Neuronal stem cell (in vitro differentiated cells): ENCODE data around the gene RIPOR3.

Source experiments
- DNase-seq: peaks from one replicate; pipeline ENCODE4 v3.0.0-alpha.2; 2013; ENCODE audit warnings: low spot score
- H2AFZ ChIP-seq: one replicate; pipeline ENCODE4 v1.6.1; 2013; ENCODE audit warnings: mild to moderate bottlenecking, low read length, inconsistent platforms
- H2AK5ac ChIP-seq: 2 replicates; pipeline ENCODE4 v1.6.1; 2013; ENCODE audit warnings: low read depth, mild to moderate bottlenecking, inconsistent platforms, low read length, moderate library complexity, mixed read lengths
- H2BK120ac ChIP-seq: 2 replicates; pipeline ENCODE4 v1.6.1; 2013; ENCODE audit warnings: low read depth, mild to moderate bottlenecking, inconsistent platforms, low read length, moderate library complexity, mixed read lengths
- H2BK12ac ChIP-seq: one replicate; pipeline ENCODE4 v1.6.1; 2013; ENCODE audit warnings: low read length, inconsistent platforms
- H2BK15ac ChIP-seq: 2 replicates; pipeline ENCODE4 v1.6.1; 2013; ENCODE audit warnings: mild to moderate bottlenecking, low read length, inconsistent platforms, mixed read lengths
- H2BK5ac ChIP-seq: one replicate; pipeline ENCODE4 v1.6.1; 2013; ENCODE audit warnings: inconsistent platforms, mild to moderate bottlenecking, low read length, moderate library complexity
- H3K14ac ChIP-seq: one replicate; pipeline ENCODE4 v1.6.1; 2013; ENCODE audit warnings: low read length, inconsistent platforms
- H3K18ac ChIP-seq: 2 replicates; pipeline ENCODE4 v1.6.1; 2013; ENCODE audit warnings: low read length, inconsistent platforms
- H3K23ac ChIP-seq: 2 replicates; pipeline ENCODE4 v1.6.1; 2013; ENCODE audit warnings: low read depth, mild to moderate bottlenecking, mixed read lengths, low read length, inconsistent platforms; ENCODE audit not compliant: poor library complexity
- H3K27ac ChIP-seq: replicated peaks from 3 replicates; pipeline ENCODE4 v1.5.1; 2013; ENCODE audit warnings: low read length, inconsistent platforms
- H3K27me3 ChIP-seq, 3 experiments: 2 replicates each; pipeline ENCODE4 v1.6.1; 2013; ENCODE audit warnings: low read length in 3 of 3, mild to moderate bottlenecking in 2 of 3, inconsistent platforms in 1 of 3, low read depth in 1 of 3, mixed read lengths in 1 of 3, moderate library complexity in 1 of 3; ENCODE audit not compliant: control insufficient read depth in 3 of 3, insufficient read depth in 3 of 3
- H3K36me3 ChIP-seq, 2 donors: replicated peaks in 1 of 2; 2 replicates each; pipeline ENCODE4 v1.6.1; 2013; ENCODE audit warnings: low read length in 2 of 2; ENCODE audit not compliant: control insufficient read depth in 2 of 2, insufficient read depth in 2 of 2
- H3K4ac ChIP-seq: 2 replicates; pipeline ENCODE4 v1.6.1; 2013; ENCODE audit warnings: inconsistent platforms, mild to moderate bottlenecking, low read length, moderate library complexity
- H3K4me1 ChIP-seq, 2 donors: 1 replicate in 1 of 2; 2 replicates in 1 of 2; pipeline ENCODE4 v1.6.1; 2013; ENCODE audit warnings: low read length in 2 of 2, low read depth in 1 of 2; ENCODE audit not compliant: control insufficient read depth in 2 of 2, insufficient read depth in 1 of 2
- H3K4me2 ChIP-seq: one replicate; pipeline ENCODE4 v1.6.1; 2013; ENCODE audit warnings: mild to moderate bottlenecking, low read length, inconsistent platforms; ENCODE audit not compliant: insufficient read depth, poor library complexity, severe bottlenecking
- H3K4me3 ChIP-seq, 2 donors: 2 replicates each; pipeline ENCODE4 v1.5.1; 2013; ENCODE audit warnings: low read length in 2 of 2, mild to moderate bottlenecking in 2 of 2, inconsistent platforms in 1 of 2, moderate library complexity in 1 of 2
- H3K79me1 ChIP-seq: one replicate; pipeline ENCODE4 v1.6.1; 2013; ENCODE audit warnings: low read depth, mild to moderate bottlenecking, inconsistent platforms, low read length, moderate library complexity
- H3K9ac ChIP-seq: one replicate; pipeline ENCODE4 v1.6.1; 2013; ENCODE audit warnings: mild to moderate bottlenecking, low read depth, low read length, inconsistent platforms; ENCODE audit not compliant: poor library complexity
- H3K9me3 ChIP-seq, 2 donors: replicated peaks in 1 of 2; 2 replicates each; pipeline versions ENCODE3 to v1.6.1; 2013; ENCODE audit warnings: low read length in 2 of 2, mild to moderate bottlenecking in 2 of 2, inconsistent platforms in 1 of 2, low read depth in 1 of 2, mixed read lengths in 1 of 2, moderate library complexity in 1 of 2; ENCODE audit not compliant: control insufficient read depth in 2 of 2, insufficient read depth in 1 of 2
- H4K8ac ChIP-seq: one replicate; pipeline ENCODE4 v1.6.1; 2013; ENCODE audit warnings: low read depth, mild to moderate bottlenecking, inconsistent platforms, low read length, moderate library complexity
- H4K91ac ChIP-seq: one replicate; pipeline ENCODE4 v1.6.1; 2013; ENCODE audit warnings: low read length, low read depth, mild to moderate bottlenecking, inconsistent platforms; ENCODE audit not compliant: poor library complexity
- WGBS, 2 donors: extraction: QIAGEN DNeasy Blood & Tissue Kit; methylation state at CpG; one replicate each; pipeline ENCODE4 v1.1.7; 2013; ENCODE audit warnings: missing lambda C conversion rate in 2 of 2, mixed read lengths in 1 of 2; ENCODE audit not compliant: insufficient read length in 2 of 2, insufficient replicate concordance in 1 of 2; ENCODE audit errors: extremely low coverage in 2 of 2; 5-methylcytosine and 5-hydroxymethylcytosine counted together

RIPOR3 gene

DNA sequence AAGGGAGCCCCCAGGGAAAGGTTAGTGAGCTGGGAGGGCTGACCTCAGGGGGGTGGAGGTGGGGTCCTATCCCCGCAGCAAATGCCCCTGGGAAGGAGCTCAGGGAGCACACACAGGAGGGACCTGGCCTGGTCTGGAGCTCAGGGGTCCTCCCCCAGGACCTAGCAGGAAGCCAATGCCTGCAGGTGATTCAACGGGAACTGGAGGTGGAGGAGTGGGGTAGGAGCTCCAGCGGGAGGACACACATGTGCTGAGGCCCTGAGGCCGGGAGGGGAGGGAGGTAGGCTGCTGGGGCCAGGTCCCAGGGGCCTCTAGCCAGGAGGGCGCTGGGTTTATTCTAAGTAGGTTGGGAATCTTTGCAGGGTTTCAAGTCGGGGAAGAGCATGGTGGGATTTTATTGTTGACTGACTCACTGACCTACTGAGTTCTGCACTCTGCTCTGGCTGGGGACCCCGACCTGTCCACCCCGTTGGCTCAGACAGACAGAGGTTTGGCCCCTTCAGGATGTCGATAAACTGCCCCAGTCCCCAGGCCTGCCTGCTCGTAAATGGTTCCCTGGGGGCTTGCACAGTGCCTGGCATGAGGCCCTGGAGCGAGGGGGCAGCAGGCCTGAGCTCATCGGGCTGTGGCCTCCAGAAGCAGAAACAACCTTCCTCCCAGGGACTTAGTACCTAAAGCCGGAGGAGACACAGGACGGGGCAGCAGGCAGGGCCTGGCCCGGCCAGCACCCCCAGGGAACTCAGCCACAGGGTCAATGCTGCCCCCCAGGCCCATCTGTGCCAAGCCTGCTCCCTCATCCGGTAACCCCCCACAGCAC lies 62.3 kb downstream of the RIPOR3 start:
- H3K79me1 ChIP-seq = peaks cover 1% of the 10 kb centered on the region
- peak overlapping the region; percentile 87 for H2BK15ac ChIP-seq
- no peak for DNase-seq
- no CpG with 5 or more reads among the region's 16 CpGs for WGBS, 2 donors
- peak overlapping the region; percentile 89 for H2BK12ac ChIP-seq
- peak overlapping the region; percentile 79 for H3K14ac ChIP-seq
- peak overlapping the region in 1 of 2 donors; percentile 21 for H3K4me3 ChIP-seq
- peak overlapping the region; percentile 90 for H3K18ac ChIP-seq
- H3K4ac ChIP-seq = peak overlapping the region; percentile 90
- peak overlapping the region; percentile 88 for H2AK5ac ChIP-seq
- H3K9ac ChIP-seq = no peak overlapping the region
- peak overlapping the region; percentile 69 for H4K91ac ChIP-seq
- H2BK5ac ChIP-seq = peak overlapping the region; percentile 79
- no peaks in the 10 kb centered on the region for H3K9me3 ChIP-seq
- no peak overlapping the region for H3K27ac ChIP-seq
- peaks cover 0 to 7% (median 0%) of the 10 kb centered on the region in 3 experiments for H3K27me3 ChIP-seq
- no peaks in the 10 kb centered on the region for H3K36me3 ChIP-seq
- no peak overlapping the region for H3K4me2 ChIP-seq
- H3K4me1 ChIP-seq = peaks cover 8 to 9% of the 10 kb centered on the region in 2 donors
- H2BK120ac ChIP-seq = peak overlapping the region; percentile 39
- H3K23ac ChIP-seq = peak overlapping the region; percentile 4
- H2AFZ ChIP-seq = peak overlapping the region; percentile 70
- H4K8ac ChIP-seq = no peak overlapping the region

DNA sequence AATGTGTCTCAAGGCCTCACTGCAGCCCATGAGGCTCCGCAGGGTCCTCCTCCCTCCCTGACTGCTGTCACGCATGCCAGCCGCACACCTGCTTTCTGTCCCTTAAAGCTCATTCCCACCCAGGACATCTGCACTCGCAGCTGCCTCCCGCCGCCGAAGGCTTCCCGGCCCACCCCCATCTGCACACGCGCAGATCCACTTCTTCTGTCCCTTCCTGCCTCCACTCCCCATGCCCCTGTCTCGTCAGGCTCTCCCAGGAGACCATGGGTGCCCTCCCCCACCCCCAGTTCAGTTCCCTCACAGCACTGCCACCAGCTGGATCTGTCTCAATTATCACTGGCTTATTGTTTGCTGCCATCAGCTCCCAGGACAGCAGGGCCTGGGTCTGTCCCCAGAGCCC lies 63.0 kb downstream of the RIPOR3 start:
- no CpG with 5 or more reads among the region's 11 CpGs for WGBS, 2 donors

GRCh38 chr20:50627747-50628146 lies 63.6 kb downstream of the RIPOR3 start:
- H3K4ac ChIP-seq = no peak overlapping the region
- H2BK12ac ChIP-seq = peak overlapping the region; percentile 84
- no peak overlapping the region for H2BK5ac ChIP-seq
- peak overlapping the region; percentile 90 for H3K18ac ChIP-seq
- H4K91ac ChIP-seq = no peak overlapping the region
- H3K9ac ChIP-seq = no peak overlapping the region
- H3K23ac ChIP-seq = no peak overlapping the region
- H3K79me1 ChIP-seq = peaks cover 1% of the 10 kb centered on the region
- H3K4me1 ChIP-seq = peaks cover 8 to 9% of the 10 kb centered on the region in 2 donors
- no peak overlapping the region for H3K4me2 ChIP-seq
- H3K27me3 ChIP-seq = peaks cover 0 to 7% (median 0%) of the 10 kb centered on the region in 3 experiments
- H3K9me3 ChIP-seq = no peaks in the 10 kb centered on the region
- H3K14ac ChIP-seq = no peak overlapping the region
- no peak overlapping the region for H2BK120ac ChIP-seq
- peak overlapping the region; percentile 87 for H2BK15ac ChIP-seq
- peak overlapping the region; percentile 88 for H2AK5ac ChIP-seq
- H3K27ac ChIP-seq = no peak overlapping the region
- no peaks in the 10 kb centered on the region for H3K36me3 ChIP-seq
- H3K4me3 ChIP-seq = no peak overlapping the region
- H2AFZ ChIP-seq = peak overlapping the region; percentile 70
- no peak for DNase-seq
- WGBS, 2 donors = no CpG with 5 or more reads among the region's 9 CpGs
- no peak overlapping the region for H4K8ac ChIP-seq

More for the DNA sequence above, 63.0 kb downstream of the RIPOR3 start:
- Histone ChIP-seq H3K4ac (peak overlapping the region; percentile 42), H4K91ac (peak overlapping the region; percentile 38), H3K79me1 (peaks cover 1% of the 10 kb centered on the region), H3K4me3 (no peak overlapping the region), H3K23ac (no peak overlapping the region), H3K18ac (peak overlapping the region; percentile 90), H3K14ac (no peak overlapping the region), H3K4me1 (peaks cover 8 to 9% of the 10 kb centered on the region in 2 donors), H3K36me3 (no peaks in the 10 kb centered on the region), H2BK120ac (no peak overlapping the region), H2BK15ac (peak overlapping the region; percentile 87), H3K27ac (no peak overlapping the region), H2AFZ (peak overlapping the region; percentile 70), H2AK5ac (peak overlapping the region; percentile 88), H3K9ac (peak overlapping the region; percentile 54), H2BK12ac (no peak overlapping the region), H2BK5ac (peak overlapping the region; percentile 49), H3K27me3 (peaks cover 0 to 7% (median 0%) of the 10 kb centered on the region in 3 experiments), H3K4me2 (no peak overlapping the region), H3K9me3 (no peaks in the 10 kb centered on the region), H4K8ac (peak overlapping the region; percentile 100)
- no peak for DNase-seq

- H2BK12ac ChIP-seq = peak overlapping the region; percentile 50
- H3K9me3 ChIP-seq = peaks cover 3 to 5% of the 10 kb centered on the region in 2 donors
- no peak overlapping the region for H3K9ac ChIP-seq
- H3K4me2 ChIP-seq = no peak overlapping the region
- no peak overlapping the region for H2BK15ac ChIP-seq
- H2BK5ac ChIP-seq = no peak overlapping the region
- H3K27ac ChIP-seq = no peak overlapping the region
- peaks cover 1% of the 10 kb centered on the region for H3K79me1 ChIP-seq
- H3K36me3 ChIP-seq = no peaks in the 10 kb centered on the region
- H2BK120ac ChIP-seq = no peak overlapping the region
- no peak overlapping the region for H4K91ac ChIP-seq
- no peak for DNase-seq
- no peak overlapping the region for H3K4me3 ChIP-seq
- no CpG with 5 or more reads among the region's 15 CpGs for WGBS, 2 donors
- H3K4me1 ChIP-seq = peaks cover 8 to 9% of the 10 kb centered on the region in 2 donors
- no peak overlapping the region for H4K8ac ChIP-seq
- H3K18ac ChIP-seq = peak overlapping the region; percentile 5
- H3K14ac ChIP-seq = no peak overlapping the region
- H2AK5ac ChIP-seq = no peak overlapping the region
- H3K23ac ChIP-seq = peak overlapping the region; percentile 6
- peak overlapping the region; percentile 52 for H2AFZ ChIP-seq
- no peak overlapping the region for H3K4ac ChIP-seq
- H3K27me3 ChIP-seq = peaks cover 0 to 7% (median 0%) of the 10 kb centered on the region in 3 experiments
These were observed 65.2 kb downstream of the RIPOR3 start for GRCh38 chr20:50625986-50626677.
